H1 (cell line): ENCODE results near the gene CCNYL1. TPM values are rescaled to one million over a fixed set of nuclear protein-coding genes. Genes with fewer than 3 reads are reported as not detected.

Experiments
- CTCF ChIA-PET: fragments of 300-600 bp; sonication (Branson Sonifier 250); formaldehyde crosslinking; loops from one replicate; lab custom pipeline; 2021; ENCODE audit not compliant: partially characterized antibody; lab: Charles Lee
- POLR2A ChIA-PET: fragments of 300-600 bp; sonication (Branson Sonifier 250); formaldehyde crosslinking; loops from one replicate; lab custom pipeline; 2021; ENCODE audit warnings: inconsistent platforms; ENCODE audit not compliant: partially characterized antibody; lab: Charles Lee
- DNase-seq, 2 experiments: peaks; one replicate each; pipeline versions ENCODE4 v3.0.0 to v3.0.0-alpha.2; 2010 to 2022; ENCODE audit warnings: low spot score in 2 of 2, low read depth in 1 of 2, mixed read lengths in 1 of 2
- FAIRE-seq: peaks from 2 replicates; lab custom pipeline; 2011; peaks lifted over from hg19 to GRCh38; lab: Jason Lieb, UNC
- H2AFZ ChIP-seq: 2 replicates; pipeline ENCODE4 v1.8.1; 2012; ENCODE audit warnings: low read length, inconsistent platforms
- H2AK5ac ChIP-seq: 2 replicates; pipeline ENCODE4 v1.6.1; 2013; ENCODE audit warnings: low read depth, low read length
- H2BK120ac ChIP-seq: replicated peaks from 2 replicates; pipeline ENCODE3; 2013; ENCODE audit warnings: low read depth, low read length, inconsistent platforms
- H2BK12ac ChIP-seq: 2 replicates; pipeline ENCODE4 v1.6.1; 2013; ENCODE audit warnings: low read depth, low read length
- H2BK15ac ChIP-seq: 2 replicates; pipeline ENCODE4 v1.6.1; 2013; ENCODE audit warnings: low read length
- H2BK20ac ChIP-seq: 2 replicates; pipeline ENCODE4 v1.6.1; 2013; ENCODE audit warnings: low read length
- H2BK5ac ChIP-seq: 2 replicates; pipeline ENCODE4 v1.6.1; 2013; ENCODE audit warnings: low read depth, low read length
- H3K14ac ChIP-seq: 2 replicates; pipeline ENCODE4 v1.6.1; 2013; ENCODE audit warnings: inconsistent platforms; ENCODE audit not compliant: insufficient read length
- H3K18ac ChIP-seq: 2 replicates; pipeline ENCODE4 v1.6.1; 2013; ENCODE audit warnings: low read length; ENCODE audit errors: extremely low read depth
- H3K23ac ChIP-seq: 2 replicates; pipeline ENCODE4 v1.6.1; 2013; ENCODE audit warnings: inconsistent platforms; ENCODE audit not compliant: insufficient read length
- H3K23me2 ChIP-seq: 2 replicates; pipeline ENCODE4 v1.6.1; 2013; ENCODE audit warnings: low read depth, low read length
- H3K27ac ChIP-seq: 2 replicates; pipeline ENCODE4 v1.6.1; 2011; ENCODE audit warnings: low read depth, low read length, inconsistent platforms
- H3K27me3 ChIP-seq, 4 experiments: replicated peaks in 1 of 4; 1 replicate in 1 of 4; 2 replicates in 3 of 4; pipeline versions ENCODE4 v1.6.1 to v1.8.1; 2011 to 2013; ENCODE audit warnings: low read length in 3 of 4, mild to moderate bottlenecking in 3 of 4, inconsistent platforms in 2 of 4, mixed read lengths in 2 of 4, moderate library complexity in 1 of 4; ENCODE audit not compliant: control insufficient read depth in 3 of 4, insufficient read depth in 3 of 4; ENCODE audit errors: extremely low read depth in 1 of 4
- H3K36me3 ChIP-seq, 4 experiments: 2 replicates each; pipeline versions ENCODE4 v1.6.1 to v1.8.1; 2011 to 2013; ENCODE audit warnings: mild to moderate bottlenecking in 4 of 4, low read length in 3 of 4, moderate library complexity in 2 of 4, control low read depth in 1 of 4, inconsistent platforms in 1 of 4; ENCODE audit not compliant: insufficient read depth in 4 of 4, control insufficient read depth in 2 of 4
- H3K4ac ChIP-seq: replicated peaks from 2 replicates; pipeline ENCODE3; 2013; ENCODE audit warnings: low read length, low read depth, mixed read lengths, inconsistent platforms; ENCODE audit not compliant: insufficient read length
- H3K4me1 ChIP-seq, 4 experiments: replicated peaks in 1 of 4; 1 replicate in 1 of 4; 2 replicates in 3 of 4; pipeline versions ENCODE4 v1.6.1 to v1.8.1; 2011 to 2013; ENCODE audit warnings: low read length in 3 of 4, inconsistent platforms in 2 of 4, mixed read lengths in 1 of 4; ENCODE audit not compliant: insufficient read depth in 4 of 4, control insufficient read depth in 3 of 4
- H3K4me2 ChIP-seq, 2 experiments: 2 replicates each; pipeline versions ENCODE4 v1.6.1 to v1.8.1; 2011 to 2013; ENCODE audit warnings: low read depth in 2 of 2, low read length in 2 of 2, control low read depth in 1 of 2, inconsistent platforms in 1 of 2, mild to moderate bottlenecking in 1 of 2; ENCODE audit not compliant: insufficient read depth in 1 of 2
- H3K4me3 ChIP-seq, 4 experiments: fragments of 200-600, 300-600 bp in 1 of 4; sonication (generic), shearing (Covaris generic), sonication (Bioruptor Twin) in 1 of 4; 2 replicates each; pipeline versions ENCODE4 v1.5.1 to v1.8.1; 2011 to 2016; ENCODE audit warnings: low read length in 4 of 4, low read depth in 3 of 4, control low read depth in 2 of 4, inconsistent platforms in 2 of 4, mild to moderate bottlenecking in 2 of 4, mixed read lengths in 1 of 4, moderate library complexity in 1 of 4; ENCODE audit not compliant: insufficient read depth in 2 of 4; ENCODE audit errors: extremely low read depth in 1 of 4
- H3K56ac ChIP-seq: replicated peaks from 2 replicates; pipeline ENCODE3; 2013; ENCODE audit warnings: low read depth, mild to moderate bottlenecking, mixed read lengths, low read length, inconsistent platforms; ENCODE audit not compliant: insufficient read length
- H3K79me1 ChIP-seq: 2 replicates; pipeline ENCODE4 v1.6.1; 2013; ENCODE audit warnings: low read depth, low read length, control low read depth
- H3K79me2 ChIP-seq, 2 experiments: 2 replicates each; pipeline versions ENCODE4 v1.6.1 to v1.8.1; 2012 to 2013; ENCODE audit warnings: low read length in 2 of 2, mild to moderate bottlenecking in 2 of 2, inconsistent platforms in 1 of 2; ENCODE audit not compliant: insufficient read depth in 2 of 2, control insufficient read depth in 1 of 2
- H3K9ac ChIP-seq, 4 experiments: replicated peaks in 1 of 4; 1 replicate in 1 of 4; 2 replicates in 3 of 4; pipeline versions ENCODE4 v1.6.1 to v1.8.1; 2011 to 2013; ENCODE audit warnings: low read depth in 3 of 4, low read length in 3 of 4, control low read depth in 2 of 4, mild to moderate bottlenecking in 2 of 4, moderate library complexity in 2 of 4, inconsistent platforms in 1 of 4; ENCODE audit errors: extremely low read depth in 1 of 4
- H3K9me3 ChIP-seq, 2 experiments: 2 replicates each; pipeline versions ENCODE4 v1.6.1 to v1.8.1; 2012 to 2013; ENCODE audit warnings: mild to moderate bottlenecking in 2 of 2, moderate library complexity in 2 of 2, control low read depth in 1 of 2, inconsistent platforms in 1 of 2, low read depth in 1 of 2, low read length in 1 of 2, mixed read lengths in 1 of 2; ENCODE audit not compliant: insufficient read depth in 2 of 2
- H4K20me1 ChIP-seq, 2 experiments: replicated peaks in 1 of 2; 2 replicates each; pipeline versions ENCODE3 to v1.8.1; 2011 to 2013; ENCODE audit warnings: inconsistent platforms in 2 of 2, low read length in 2 of 2, mild to moderate bottlenecking in 1 of 2; ENCODE audit not compliant: insufficient read depth in 2 of 2, control insufficient read depth in 1 of 2
- H4K5ac ChIP-seq: 2 replicates; pipeline ENCODE4 v1.6.1; 2013; ENCODE audit warnings: low read length, low read depth, mixed read lengths, inconsistent platforms; ENCODE audit not compliant: insufficient read length
- H4K8ac ChIP-seq: 2 replicates; pipeline ENCODE4 v1.8.0; 2013; ENCODE audit warnings: mild to moderate bottlenecking, moderate library complexity, low read length, inconsistent platforms; ENCODE audit not compliant: insufficient read depth; ENCODE audit errors: extremely low read depth
- H4K91ac ChIP-seq: replicated peaks from 2 replicates; pipeline ENCODE3; 2013; ENCODE audit warnings: low read length, mixed read lengths, inconsistent platforms; ENCODE audit not compliant: insufficient read length
- ASH2L ChIP-seq: fragments of 200-600, 300-600 bp; sonication (generic); IDR thresholded peaks from one replicate; pipeline ENCODE4 v1.7.1; 2017; ENCODE audit warnings: low read length
- KDM5A ChIP-seq: fragments of 200-600 bp; IDR thresholded peaks from 2 replicates; pipeline ENCODE4 v1.7.1; 2012; ENCODE audit warnings: mild to moderate bottlenecking, low read length, inconsistent platforms, mixed read lengths
- RNF2 ChIP-seq: fragments of 200-900, 300-1000 bp; sonication (generic); IDR thresholded peaks from 2 replicates; pipeline ENCODE4 v1.7.1; 2016; ENCODE audit warnings: borderline replicate concordance, low read depth, mild to moderate bottlenecking, antibody characterized with exemption, low read length; ENCODE audit not compliant: poor library complexity, severe bottlenecking; ENCODE audit errors: missing control alignments
- WGBS, 2 experiments: shearing (Covaris generic) in 1 of 2; methylation state at CpG; one replicate each; pipeline versions ENCODE4 v1.1.6 to v1.1.7; 2013 to 2015; ENCODE audit warnings: low lambda C conversion rate in 2 of 2, mixed read lengths in 2 of 2, inconsistent platforms in 1 of 2, low coverage in 1 of 2, missing lambda C conversion rate in 1 of 2; ENCODE audit not compliant: insufficient replicate concordance in 2 of 2, insufficient coverage in 1 of 2, insufficient read length in 1 of 2; ENCODE audit errors: extremely low coverage in 1 of 2, missing lambda C conversion rate in 1 of 2; 5-methylcytosine and 5-hydroxymethylcytosine counted together
- polyA plus RNA-seq, 7 experiments: library from polyadenylated mRNA; depleted of rRNA in 3 of 7; stranded (reverse) in 5 of 7; unstranded in 2 of 7; fragments of >200 nt in 5 of 7; fragments of 200-250 nt in 2 of 7; gene quantifications; 1 replicate in 5 of 7; 2 replicates in 1 of 7; 4 replicates in 1 of 7; pipeline versions ENCODE4 v1.2.1 to v1.2.3, GENCODE V29; 2011 to 2013; ENCODE audit warnings: missing spikeins in 2 of 7, mixed read lengths in 2 of 7
- total RNA-seq: library from RNA; stranded (reverse); fragmentation: NEBNext Ultra II Directional; extraction: Animal tissue kit (Norgen Biotek cat#: 25700); gene quantifications from 2 replicates; pipeline ENCODE4 v1.2.1, GENCODE V29; 2021
- TF ChIP-seq, protein P1 (sequence below): IDR thresholded peaks from 2 replicates; pipeline ENCODE4 v1.6.1; 2011; ENCODE audit warnings: low read length, improper control_type of control experiment

CCNYL1 gene
- total and polyA plus RNA-seq, 2 of the 8 experiments (the other 6 are each of a cell fraction or from before 2014, with no cell fraction given), result 13.3 to 35.4 TPM

DNA sequence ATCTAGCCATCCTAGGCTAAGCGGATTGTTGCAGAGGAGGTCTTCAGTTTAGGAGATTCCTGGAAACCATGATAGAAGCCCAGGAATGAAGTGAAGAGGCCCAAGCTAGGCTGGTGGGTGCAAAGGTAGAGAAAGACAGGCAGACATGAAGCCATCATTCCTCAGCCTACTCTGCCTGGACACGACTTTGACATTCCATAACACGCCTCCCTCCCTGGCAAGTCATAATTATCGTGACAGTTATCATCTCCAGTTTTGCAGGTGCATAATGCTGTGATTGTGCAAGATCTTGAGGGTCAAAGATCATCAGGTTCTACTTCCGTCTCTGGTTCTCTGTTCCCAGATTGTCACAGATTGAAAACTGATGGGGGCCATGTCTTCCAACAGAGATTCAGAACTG lies 73.5 kb downstream of the CCNYL1 start:
- 91% methylated on average over 5 of the region's 5 CpGs; no CpG with 5 or more reads in 1 of the 2 experiments for WGBS, 2 experiments
- FAIRE-seq, result no peak
- POLR2A ChIA-PET, result no interaction called here

More for the DNA sequence above, 73.5 kb downstream of the CCNYL1 start:
- H2BK15ac ChIP-seq, result peak overlapping the region; percentile 53; the same call in 1 of the 2 replicates
- H3K79me1 ChIP-seq, result no peaks in the 10 kb centered on the region
- 0 out of 2 replicates have a peak overlapping the region, but pooled peaks have one; percentile 55 for H2BK20ac ChIP-seq
- no peak overlapping the region for H3K9ac ChIP-seq
- DNase-seq, result no peak
- no peaks in the 10 kb centered on the region for H3K36me3 ChIP-seq
- no peak overlapping the region for H4K5ac ChIP-seq
- peaks cover 0 to 3% (median under 1%) of the 10 kb centered on the region in 4 experiments; a peak in 2 of 7 replicates for H3K4me1 ChIP-seq
- H3K18ac ChIP-seq, result no peak overlapping the region
- no peaks in the 10 kb centered on the region for H3K27me3 ChIP-seq
- H4K20me1 ChIP-seq, result no peaks in the 10 kb centered on the region
- no peak overlapping the region for H3K4me3 ChIP-seq
- H4K91ac ChIP-seq, result no peak overlapping the region
- no peak overlapping the region for H3K14ac ChIP-seq
- no peak overlapping the region for H3K4ac ChIP-seq
- H3K23me2 ChIP-seq, result no peaks in the 10 kb centered on the region
- no peaks in the 10 kb centered on the region for H3K79me2 ChIP-seq
- H2AFZ ChIP-seq, result no peak overlapping the region
- H3K56ac ChIP-seq, result no peak overlapping the region
- H3K9me3 ChIP-seq, result no peaks in the 10 kb centered on the region
- H3K23ac ChIP-seq, result no peak overlapping the region
- no peak overlapping the region for H2BK5ac ChIP-seq
- no peak overlapping the region for H4K8ac ChIP-seq
- no peak overlapping the region for H3K4me2 ChIP-seq
- no peak overlapping the region for H3K27ac ChIP-seq
- TF ChIP-seq, protein P1, sequence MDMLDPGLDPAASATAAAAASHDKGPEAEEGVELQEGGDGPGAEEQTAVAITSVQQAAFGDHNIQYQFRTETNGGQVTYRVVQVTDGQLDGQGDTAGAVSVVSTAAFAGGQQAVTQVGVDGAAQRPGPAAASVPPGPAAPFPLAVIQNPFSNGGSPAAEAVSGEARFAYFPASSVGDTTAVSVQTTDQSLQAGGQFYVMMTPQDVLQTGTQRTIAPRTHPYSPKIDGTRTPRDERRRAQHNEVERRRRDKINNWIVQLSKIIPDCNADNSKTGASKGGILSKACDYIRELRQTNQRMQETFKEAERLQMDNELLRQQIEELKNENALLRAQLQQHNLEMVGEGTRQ, result no peak
- no peak for TF ChIP-seq ASH2L
- TF ChIP-seq KDM5A, result no peak
- no peak for TF ChIP-seq RNF2
- peak overlapping the region; percentile 97; the same call in 1 of the 2 replicates for H2AK5ac ChIP-seq
- CTCF ChIA-PET, result interaction anchor here (0.7 to 1.2 kb wide), 3 partner anchors 9 to 42 kb away, joined by 3 to 6 read pairs (median 3); no protein-coding TSS in a partner anchor
- no peak overlapping the region for H2BK12ac ChIP-seq
- H2BK120ac ChIP-seq, result no peak overlapping the region
